Esophagus (tissue), 2 donors: ENCODE measurements around the gene RXRA. TPM values are rescaled to one million over a fixed set of nuclear protein-coding genes. Genes with fewer than 3 reads are reported as not detected.
A peak's percentile ranks its signal among the peaks of the same experiment; 100 is the strongest.

Source experiments
- H3K27ac ChIP-seq, 2 donors: one replicate each; pipeline ENCODE4 v1.5.1; 2013; ENCODE audit warnings: low read depth in 2 of 2, mild to moderate bottlenecking in 2 of 2, inconsistent platforms in 1 of 2, low read length in 1 of 2, moderate library complexity in 1 of 2
- H3K27me3 ChIP-seq, 2 donors: one replicate each; pipeline ENCODE4 v1.6.1; 2013; ENCODE audit warnings: low read length in 2 of 2, control low read depth in 1 of 2, mild to moderate bottlenecking in 1 of 2; ENCODE audit not compliant: insufficient read depth in 2 of 2, control insufficient read depth in 1 of 2
- H3K36me3 ChIP-seq, 2 donors: one replicate each; pipeline ENCODE4 v1.6.1; 2013; ENCODE audit warnings: low read length in 1 of 2; ENCODE audit not compliant: control insufficient read depth in 2 of 2, insufficient read depth in 2 of 2
- H3K4me1 ChIP-seq, 2 donors: one replicate each; pipeline ENCODE4 v1.6.1; 2013; ENCODE audit warnings: low read length in 1 of 2; ENCODE audit not compliant: control insufficient read depth in 2 of 2, insufficient read depth in 2 of 2
- H3K4me3 ChIP-seq, 2 donors: one replicate each; pipeline ENCODE4 v1.5.1; 2013; ENCODE audit warnings: low read length in 2 of 2, mild to moderate bottlenecking in 2 of 2, low read depth in 1 of 2, moderate library complexity in 1 of 2
- H3K9me3 ChIP-seq, 2 donors: one replicate each; pipeline ENCODE4 v1.6.1; 2013; ENCODE audit warnings: mild to moderate bottlenecking in 2 of 2, low read depth in 1 of 2, low read length in 1 of 2, moderate library complexity in 1 of 2; ENCODE audit not compliant: control insufficient read depth in 2 of 2, insufficient read depth in 1 of 2
- WGBS, 2 donors: extraction: QIAGEN DNeasy Blood & Tissue Kit; methylation state at CpG; one replicate each; pipeline ENCODE4 v1.1.7; 2013; 5-methylcytosine and 5-hydroxymethylcytosine counted together
- polyA plus RNA-seq, 2 donors: library from polyadenylated mRNA; stranded (reverse); fragments of 200-250 nt; gene quantifications; one replicate each; pipeline ENCODE4 v1.2.3, GENCODE V29; 2013
- donor health status: healthy with polysubstance abuse.
- donor health status: Bipolar disorder and iron deficiency.

Gene RXRA
- polyA plus RNA-seq, 2 donors: 31.4 to 63.4 TPM

- WGBS, 2 donors: 20 to 27% methylated on average over 27 of the region's 27 CpGs
- peak overlapping the region; percentile 30 to 40 for H3K27ac ChIP-seq
- H3K36me3 ChIP-seq: no peaks in the 10 kb centered on the region
- peaks cover 0 to 2% of the 10 kb centered on the region in 2 donors for H3K4me1 ChIP-seq
- no peak overlapping the region for H3K4me3 ChIP-seq
- peaks cover 0 to 2% of the 10 kb centered on the region in 2 donors for H3K9me3 ChIP-seq
- H3K27me3 ChIP-seq: no peaks in the 10 kb centered on the region
These were observed 148.9 kb downstream of the RXRA start for GRCh38 chr9:134475011-134475790.

- H3K27ac ChIP-seq: peak overlapping the region in 1 of 2 donors; percentile 28
- H3K27me3 ChIP-seq: no peaks in the 10 kb centered on the region
- H3K9me3 ChIP-seq: peaks cover 0 to 2% of the 10 kb centered on the region in 2 donors
- no peak overlapping the region for H3K4me3 ChIP-seq
- WGBS, 2 donors: 89 to 94% methylated on average over 9 of the region's 9 CpGs
- H3K36me3 ChIP-seq: no peaks in the 10 kb centered on the region
- H3K4me1 ChIP-seq: peaks cover 0 to 2% of the 10 kb centered on the region in 2 donors
These were observed 150.2 kb downstream of the RXRA start for GRCh38 chr9:134476272-134476941.

GRCh38 chr9:134476942-134477335 is 150.7 kb downstream of the RXRA start:
- Histone ChIP-seq H3K4me1 (peaks cover 0 to 2% of the 10 kb centered on the region in 2 donors), H3K36me3 (no peaks in the 10 kb centered on the region), H3K27me3 (no peaks in the 10 kb centered on the region), H3K27ac (no peak overlapping the region), H3K4me3 (no peak overlapping the region), H3K9me3 (peaks cover 0 to 2% of the 10 kb centered on the region in 2 donors)
- WGBS, 2 donors: 93 to 96% methylated on average over 15 of the region's 15 CpGs

- Histone ChIP-seq H3K4me1 (peaks cover 0 to 2% of the 10 kb centered on the region in 2 donors), H3K27me3 (no peaks in the 10 kb centered on the region), H3K27ac (peak overlapping the region in 1 of 2 donors; percentile 2), H3K4me3 (no peak overlapping the region), H3K9me3 (peaks cover 0 to 2% of the 10 kb centered on the region in 2 donors), H3K36me3 (no peaks in the 10 kb centered on the region)
- WGBS, 2 donors: 83 to 86% methylated on average over 15 of the region's 15 CpGs
These were observed 151.2 kb downstream of the RXRA start for GRCh38 chr9:134477342-134477925.

- peaks cover 0 to 2% of the 10 kb centered on the region in 2 donors for H3K4me1 ChIP-seq
- H3K27ac ChIP-seq: no peak overlapping the region
- no peaks in the 10 kb centered on the region for H3K36me3 ChIP-seq
- peaks cover 0 to 2% of the 10 kb centered on the region in 2 donors for H3K9me3 ChIP-seq
- no peaks in the 10 kb centered on the region for H3K27me3 ChIP-seq
- 91 to 92% methylated on average over 14 of the region's 14 CpGs for WGBS, 2 donors
- no peak overlapping the region for H3K4me3 ChIP-seq
These were observed 151.7 kb downstream of the RXRA start for GRCh38 chr9:134477927-134478326.

GRCh38 chr9:134481762-134482161 is 155.5 kb downstream of the RXRA start:
- H3K4me3 ChIP-seq: no peak overlapping the region
- peaks cover 0 to 2% of the 10 kb centered on the region in 2 donors for H3K4me1 ChIP-seq
- no peaks in the 10 kb centered on the region for H3K36me3 ChIP-seq
- no peaks in the 10 kb centered on the region for H3K27me3 ChIP-seq
- no peak overlapping the region for H3K27ac ChIP-seq
- WGBS, 2 donors: 80 to 81% methylated on average over 7 of the region's 7 CpGs
- peaks cover 0 to 2% of the 10 kb centered on the region in 2 donors for H3K9me3 ChIP-seq

GRCh38 chr9:134482226-134482625 is 156.0 kb downstream of the RXRA start:
- H3K9me3 ChIP-seq: peaks cover 0 to 2% of the 10 kb centered on the region in 2 donors
- no peaks in the 10 kb centered on the region for H3K36me3 ChIP-seq
- no peak overlapping the region for H3K27ac ChIP-seq
- H3K4me1 ChIP-seq: peaks cover 0 to 2% of the 10 kb centered on the region in 2 donors
- H3K27me3 ChIP-seq: no peaks in the 10 kb centered on the region
- no peak overlapping the region for H3K4me3 ChIP-seq
- WGBS, 2 donors: 78 to 87% methylated on average over 10 of the region's 10 CpGs

GRCh38 chr9:134483361-134484184 is 157.3 kb downstream of the RXRA start:
- 87% methylated on average over 24 of the region's 24 CpGs for WGBS, 2 donors
- H3K4me3 ChIP-seq: no peak overlapping the region
- no peaks in the 10 kb centered on the region for H3K27me3 ChIP-seq
- no peak overlapping the region for H3K27ac ChIP-seq
- no peaks in the 10 kb centered on the region for H3K4me1 ChIP-seq
- H3K36me3 ChIP-seq: no peaks in the 10 kb centered on the region
- no peaks in the 10 kb centered on the region for H3K9me3 ChIP-seq

- Histone ChIP-seq H3K36me3 (no peaks in the 10 kb centered on the region), H3K9me3 (no peaks in the 10 kb centered on the region), H3K4me1 (no peaks in the 10 kb centered on the region), H3K4me3 (no peak overlapping the region), H3K27ac (no peak overlapping the region), H3K27me3 (no peaks in the 10 kb centered on the region)
- WGBS, 2 donors: 68 to 79% methylated on average over 3 of the region's 3 CpGs
These were observed 158.2 kb downstream of the RXRA start for GRCh38 chr9:134484479-134484878.
